Activated CD8-positive, alpha-beta memory T cell treated with anti-CD3 and anti-CD28 coated beads for 4 hours (primary cell): Measurements from ENCODE around the gene ZNF672.
A peak's percentile ranks its signal among the peaks of the same experiment; 100 is the strongest.
"Not testable (repeated sequence)": the region's sequence is repeated elsewhere in the genome, so short reads cannot be mapped to it uniquely, and the experiment has no call there.

Source experiments
- DNase-seq, 2 donors: peaks; one replicate each; pipeline ENCODE4 v3.0.0-alpha.2; 2020; ENCODE audit warnings: low read depth in 2 of 2

ZNF672 gene

GRCh38 chr1:248856176-248856575, 18.2 kb downstream of the ZNF672 start:
- no peak for DNase-seq

GRCh38 chr1:248857201-248857600, 19.2 kb downstream of the ZNF672 start:
- no peak for DNase-seq

GRCh38 chr1:248857749-248858095, 19.7 kb downstream of the ZNF672 start:
- DNase-seq, result no peak

- DNase-seq, result no peak
These were observed 20.3 kb downstream of the ZNF672 start for GRCh38 chr1:248858096-248858890.

GRCh38 chr1:248858891-248859889, 21.2 kb downstream of the ZNF672 start, which contains the start of gene ZNF692:
Gene ZNF692 (minus strand): TSS chr1:248859085. CDS start chr1:248858309, 776 bp downstream.
- DNase-seq, result peak; percentile 94 to 96

GRCh38 chr1:248860007-248860406, 22.0 kb downstream of the ZNF672 start:
- no peak for DNase-seq

- DNase-seq, result no peak
These were observed 23.6 kb downstream of the ZNF672 start for GRCh38 chr1:248861616-248862015.

GRCh38 chr1:248862695-248862997, 24.6 kb downstream of the ZNF672 start:
- DNase-seq, result no peak

- peak; percentile 60 to 62 for DNase-seq
These were observed 25.2 kb downstream of the ZNF672 start for GRCh38 chr1:248862998-248863881.

GRCh38 chr1:248871837-248872401, 33.9 kb downstream of the ZNF672 start:
- DNase-seq, result no peak

GRCh38 chr1:248872752-248873408, 34.9 kb downstream of the ZNF672 start:
- DNase-seq, result no peak

- peak; percentile 84 to 87 for DNase-seq
These were observed 35.5 kb downstream of the ZNF672 start for GRCh38 chr1:248873409-248873992.

GRCh38 chr1:248873993-248874533, 36.0 kb downstream of the ZNF672 start:
- peak; percentile 66 to 78 for DNase-seq

- no peak for DNase-seq
These were observed 43.2 kb downstream of the ZNF672 start for GRCh38 chr1:248881261-248881660.

GRCh38 chr1:248882427-248882826, 44.4 kb downstream of the ZNF672 start:
- DNase-seq, result not testable (repeated sequence)

GRCh38 chr1:248884632-248885295, 46.7 kb downstream of the ZNF672 start:
- no peak for DNase-seq

GRCh38 chr1:248885646-248886045, 47.6 kb downstream of the ZNF672 start:
- DNase-seq, result no peak

GRCh38 chr1:248886237-248886895, 48.3 kb downstream of the ZNF672 start:
- DNase-seq, result no peak

- DNase-seq, result not testable (repeated sequence)
These were observed 51.9 kb downstream of the ZNF672 start for GRCh38 chr1:248889914-248890243.
